Activated CD4-positive, alpha-beta T cell treated with anti-CD3 and anti-CD28 coated beads for 48 hours (primary cell): ENCODE results near the gene CCDC93.

ENCODE experiments used
- DNase-seq: peaks from one replicate; pipeline ENCODE4 v3.0.0-alpha.2; 2020

The CCDC93 gene

DNA sequence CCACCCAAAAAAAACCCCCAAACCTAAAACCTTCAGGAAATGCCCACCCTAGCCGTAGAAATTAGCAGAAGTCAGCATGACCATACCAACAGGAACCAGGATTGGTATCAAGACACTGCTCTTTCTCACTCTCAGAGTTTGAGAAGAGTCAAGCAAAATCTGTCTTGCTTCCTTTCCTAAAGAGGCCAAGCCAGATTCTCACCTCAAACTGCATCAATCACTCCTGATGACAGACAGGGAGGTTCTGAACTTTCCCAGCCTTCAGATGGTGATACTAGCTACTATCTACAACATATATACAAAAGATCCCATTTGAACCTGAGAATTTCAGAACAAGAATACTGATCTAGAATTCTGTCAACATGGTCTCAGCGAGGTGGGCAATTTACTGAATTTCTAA is 29.7 kb downstream of the CCDC93 start:
- no peak for DNase-seq

DNA sequence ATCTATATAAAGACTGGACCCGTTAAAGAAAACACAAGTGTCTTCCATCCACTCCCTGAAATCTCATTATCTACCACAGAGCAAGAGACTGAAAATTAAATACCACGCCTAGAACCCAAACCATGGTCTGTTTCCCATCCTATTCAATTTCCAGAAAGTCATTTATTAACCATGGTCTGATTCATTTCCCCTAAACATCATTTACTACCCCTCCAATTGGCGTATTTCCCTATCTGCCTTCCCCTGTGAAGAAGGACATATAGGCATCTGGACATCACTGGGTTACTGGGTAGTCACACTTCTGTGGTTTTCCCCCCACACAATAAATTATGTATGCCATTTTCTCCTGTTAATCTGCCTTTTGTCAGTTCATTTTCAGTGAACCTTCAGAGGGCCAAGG is 30.8 kb downstream of the CCDC93 start:
- DNase-seq: no peak

DNA sequence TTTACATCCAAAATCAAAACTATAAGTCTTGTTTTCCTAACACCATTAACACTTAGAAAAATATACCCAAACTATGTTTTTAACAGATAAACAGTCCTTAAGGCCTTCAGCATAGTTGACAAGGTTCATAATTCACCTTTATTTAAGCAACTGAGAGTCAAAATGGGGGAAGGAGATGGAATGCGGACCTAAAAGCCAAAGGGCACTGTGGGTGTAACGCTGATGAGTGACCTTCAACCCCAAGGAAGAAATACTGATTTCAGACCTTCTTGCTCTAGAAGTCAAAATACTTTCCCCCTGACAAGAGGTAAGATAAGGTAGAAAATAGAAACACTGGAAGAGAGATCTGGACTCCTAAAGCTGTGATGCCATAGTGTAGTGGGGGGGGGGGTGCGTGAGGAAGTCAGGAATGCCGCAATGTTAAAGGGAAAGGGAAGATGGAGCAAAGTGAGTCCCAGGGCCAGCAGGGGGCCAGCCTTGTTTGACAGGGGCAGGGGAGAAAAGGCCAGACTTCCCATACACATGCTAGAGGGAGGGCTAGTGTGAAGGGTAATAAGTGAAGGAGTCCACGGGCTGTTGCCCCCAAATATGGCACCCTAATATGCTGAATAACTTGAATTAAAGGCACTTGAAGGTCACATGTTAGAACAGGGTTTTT is 31.4 kb downstream of the CCDC93 start:
- DNase-seq: no peak

DNA sequence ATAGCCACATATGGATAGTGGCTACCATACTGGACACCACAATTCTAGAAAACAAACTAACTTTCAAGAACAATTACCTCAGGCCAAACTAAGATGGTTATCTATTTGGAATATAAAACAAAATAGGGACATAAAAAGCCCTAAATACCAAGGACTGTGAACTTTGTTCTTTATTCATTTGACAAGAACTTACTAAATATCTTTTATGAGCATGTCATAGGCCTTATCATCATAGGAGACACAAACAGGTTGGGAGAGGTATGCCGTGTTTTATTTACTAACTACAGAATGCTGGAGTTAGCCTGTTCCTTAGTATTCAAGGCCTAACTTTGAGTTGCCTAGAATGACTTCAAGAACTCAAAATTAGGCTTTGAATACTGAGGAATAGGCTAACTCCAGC is 32.1 kb downstream of the CCDC93 start:
- DNase-seq: no peak

GRCh38 chr2:117980783-117981676 is 32.8 kb downstream of the CCDC93 start:
- DNase-seq: no peak

DNA sequence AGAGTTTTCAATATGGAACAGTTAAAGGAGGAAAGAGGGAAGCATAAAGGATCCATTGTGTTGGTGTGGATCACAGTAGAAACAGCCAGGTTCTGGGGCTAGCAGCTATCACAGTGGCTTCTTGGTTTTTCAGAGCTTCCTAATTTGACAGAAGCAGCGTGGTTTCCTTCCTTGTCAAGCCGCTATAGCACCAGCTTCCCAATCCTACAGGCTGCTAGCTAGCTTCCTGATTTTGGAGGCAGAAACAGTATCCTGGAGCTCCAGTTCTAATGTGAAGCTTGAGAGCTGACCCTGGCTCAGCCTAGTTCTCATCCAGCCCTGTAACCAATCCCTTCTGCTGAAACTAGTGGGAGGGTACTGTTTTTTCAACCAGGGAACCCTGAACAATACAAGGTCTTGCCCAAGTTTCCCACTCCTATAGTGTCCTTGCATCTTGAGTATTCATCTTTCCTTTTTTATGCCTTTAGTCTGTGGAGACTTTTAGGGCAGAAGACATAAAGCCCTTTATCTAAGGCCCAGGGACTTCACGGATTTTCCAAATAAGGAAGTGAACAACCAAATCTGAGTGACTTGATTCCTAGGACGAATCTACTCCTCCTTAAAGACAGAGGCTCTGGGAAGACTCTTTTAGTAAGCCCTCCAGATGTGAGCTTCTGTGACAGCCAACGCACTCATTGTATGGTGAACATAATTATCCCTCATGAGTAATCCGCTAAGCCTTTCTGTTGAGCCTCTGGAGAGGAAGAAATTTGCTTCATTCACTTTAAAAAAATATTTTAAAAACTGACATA is 33.8 kb downstream of the CCDC93 start:
- DNase-seq: no peak

DNA sequence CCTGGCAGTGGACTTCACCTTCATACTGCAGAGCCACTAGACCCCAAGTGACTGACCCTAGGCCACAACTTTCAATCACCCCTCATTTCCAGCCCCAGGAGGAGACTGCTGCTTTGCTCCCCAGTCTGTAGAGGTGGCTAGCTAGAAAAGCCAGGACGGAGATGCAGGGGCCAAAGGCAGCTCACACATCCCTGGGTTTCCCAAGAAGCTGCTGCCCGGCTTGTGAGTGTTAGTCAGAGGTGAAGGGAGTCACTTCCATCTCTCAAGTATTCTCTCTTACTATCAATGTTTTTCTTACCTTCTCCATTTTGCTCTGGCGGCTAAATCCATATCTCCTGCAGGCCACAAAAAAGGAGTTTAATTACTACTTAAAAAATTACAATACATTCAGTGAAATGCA is 36.2 kb downstream of the CCDC93 start:
- DNase-seq: no peak

GRCh38 chr2:117976581-117976980 is 37.3 kb downstream of the CCDC93 start:
- no peak for DNase-seq

DNA sequence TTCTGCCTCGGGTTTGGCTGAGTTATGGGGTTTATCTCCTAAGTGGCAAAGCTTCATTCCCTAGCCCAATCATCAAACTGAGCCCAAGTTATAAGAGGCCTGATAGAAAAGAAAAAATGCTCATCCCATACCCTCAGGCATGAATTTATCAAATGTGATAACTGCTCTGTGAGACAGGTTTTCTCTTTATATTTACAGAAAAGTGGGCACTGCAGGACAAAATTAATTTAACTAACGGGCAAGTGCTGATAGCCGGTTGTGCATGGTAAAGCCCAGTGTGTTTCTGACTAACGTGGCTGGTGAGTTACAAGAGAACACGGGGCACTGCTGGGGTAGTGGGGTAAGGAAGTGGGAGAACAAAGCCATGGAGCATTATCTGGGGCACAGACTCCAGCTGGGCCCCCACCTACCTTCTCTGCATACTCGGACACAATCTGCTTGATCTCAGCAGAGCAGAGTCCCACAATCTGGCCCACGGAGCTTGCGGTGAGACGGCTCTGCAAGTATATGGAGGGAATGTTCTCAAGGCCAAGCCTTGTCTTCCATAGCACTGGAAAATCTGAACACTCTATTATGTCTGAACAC is 40.3 kb downstream of the CCDC93 start:
- DNase-seq: no peak

DNA sequence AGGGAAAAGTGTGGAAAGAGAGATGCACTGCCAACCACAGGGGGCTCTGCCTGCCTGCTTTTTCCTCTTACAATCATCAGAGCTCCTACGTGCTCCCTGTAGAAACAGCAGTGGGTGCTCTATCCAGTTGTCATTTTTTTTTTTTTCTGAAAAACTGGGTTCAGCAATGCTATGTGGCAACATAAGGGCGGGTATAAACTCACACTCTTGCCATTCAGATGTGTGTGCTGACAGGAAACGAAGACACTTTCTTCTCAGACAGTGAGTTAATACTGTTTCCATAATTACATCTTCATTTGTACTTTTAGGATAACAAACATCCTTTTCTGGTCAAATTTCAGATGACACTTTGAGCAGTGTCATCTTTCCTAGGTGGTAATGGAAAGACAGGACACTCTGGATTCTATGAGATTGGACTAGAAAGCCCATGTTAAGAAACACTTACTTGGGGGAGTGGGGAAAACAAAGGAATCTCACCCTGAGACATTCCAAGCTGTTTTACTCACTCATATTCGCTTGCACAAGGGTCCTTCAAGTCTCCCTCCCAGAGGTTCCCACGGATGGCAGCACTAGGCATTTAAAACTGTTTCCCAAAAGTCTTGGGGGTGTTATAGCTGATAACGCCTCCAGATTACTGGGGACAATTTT is 41.3 kb downstream of the CCDC93 start:
- DNase-seq: no peak

DNA sequence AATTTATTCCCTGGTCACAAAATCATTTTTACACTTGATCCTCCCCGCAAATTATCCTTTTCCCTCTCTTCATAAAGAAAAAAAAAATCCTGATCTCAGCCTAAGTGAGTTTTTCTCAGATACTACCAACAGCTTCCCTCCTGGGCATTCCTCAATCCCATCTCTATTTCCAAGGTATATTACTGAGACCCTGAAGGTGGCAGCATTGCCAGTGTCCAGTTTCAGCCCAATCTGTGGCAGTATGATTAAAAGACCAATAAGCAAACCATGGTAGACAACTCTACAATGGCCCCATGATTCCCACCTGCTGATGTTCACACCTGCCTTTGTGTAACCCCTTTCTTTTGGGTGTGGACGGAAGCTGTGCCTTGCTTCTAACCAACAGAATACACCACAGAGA is 45.1 kb downstream of the CCDC93 start:
- no peak for DNase-seq

DNA sequence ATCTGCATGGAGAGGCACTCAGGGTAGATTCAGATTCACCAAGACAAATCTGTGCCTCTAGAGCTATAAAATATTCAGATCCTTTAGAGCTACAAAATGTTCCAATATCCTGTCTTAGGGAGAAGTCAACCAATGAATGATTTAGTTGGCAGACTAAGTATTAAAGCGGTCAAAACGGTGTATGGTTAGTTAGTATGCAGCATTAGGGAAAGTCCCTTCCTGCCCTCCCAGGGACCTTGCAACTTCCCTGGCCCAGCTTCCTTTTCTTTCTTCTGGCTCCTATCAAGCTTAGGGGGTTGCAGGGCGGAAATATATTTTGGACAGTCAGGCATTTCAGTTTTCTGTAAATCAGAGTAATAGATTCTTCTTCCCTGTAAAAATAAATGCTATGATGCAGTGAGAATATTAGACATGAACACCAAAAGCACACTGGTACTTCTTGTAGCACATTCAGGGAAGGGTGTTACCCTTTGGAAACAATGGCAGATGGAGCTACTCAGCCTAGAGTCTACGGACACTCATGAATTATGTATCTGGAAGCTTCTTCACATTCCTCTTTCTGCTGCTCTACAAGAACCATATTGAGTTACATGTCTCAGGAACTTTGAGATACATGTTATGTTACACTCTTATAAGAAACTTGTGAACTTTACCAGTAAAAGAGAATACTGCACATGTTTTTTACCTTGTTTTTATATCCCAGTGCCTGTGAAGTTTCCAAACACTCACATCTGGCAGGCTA is 45.7 kb downstream of the CCDC93 start:
- DNase-seq: no peak

DNA sequence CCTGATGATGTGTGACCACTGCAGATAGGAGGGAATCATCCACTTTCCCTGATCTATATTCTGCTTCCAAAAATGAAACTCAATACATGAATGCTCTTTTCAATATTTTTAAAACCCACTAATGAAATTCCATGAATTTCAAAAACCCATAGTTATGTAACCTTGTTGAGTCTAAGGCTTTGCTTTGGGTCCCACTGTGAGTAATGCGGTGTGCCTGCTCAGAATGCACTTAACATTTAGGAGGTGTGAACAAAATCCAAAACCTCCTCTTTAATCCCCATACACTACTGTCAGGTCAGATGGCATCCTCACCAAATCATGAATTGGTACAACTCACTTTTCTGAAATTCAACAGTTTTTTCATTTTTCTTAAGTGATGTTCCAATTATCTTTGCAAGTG is 50.4 kb downstream of the CCDC93 start:
- no peak for DNase-seq

GRCh38 chr2:117961201-117961600 is 52.7 kb downstream of the CCDC93 start:
- no peak for DNase-seq

DNA sequence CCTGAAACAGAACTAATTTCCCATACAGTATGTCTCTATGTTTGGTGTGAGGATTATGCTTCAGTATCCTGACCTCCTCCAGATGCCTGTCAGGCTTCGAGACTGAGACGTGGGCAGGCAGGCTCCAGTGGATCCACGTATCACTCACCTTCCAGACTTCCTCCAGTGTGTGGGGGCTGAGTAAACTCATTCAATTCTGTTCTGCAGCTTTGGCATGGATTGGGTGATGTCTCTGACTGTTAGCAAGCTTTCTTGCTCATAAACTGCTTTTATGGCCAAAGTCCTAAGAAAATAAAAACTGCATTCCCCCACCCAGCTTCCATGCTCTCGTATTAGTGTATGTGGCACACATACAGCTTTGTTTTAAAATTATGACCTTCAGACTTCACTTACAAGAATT is 53.6 kb downstream of the CCDC93 start:
- no peak for DNase-seq

- DNase-seq: no peak
Measured at GRCh38 chr2:117958186-117958585, 55.7 kb downstream of the CCDC93 start.

DNA sequence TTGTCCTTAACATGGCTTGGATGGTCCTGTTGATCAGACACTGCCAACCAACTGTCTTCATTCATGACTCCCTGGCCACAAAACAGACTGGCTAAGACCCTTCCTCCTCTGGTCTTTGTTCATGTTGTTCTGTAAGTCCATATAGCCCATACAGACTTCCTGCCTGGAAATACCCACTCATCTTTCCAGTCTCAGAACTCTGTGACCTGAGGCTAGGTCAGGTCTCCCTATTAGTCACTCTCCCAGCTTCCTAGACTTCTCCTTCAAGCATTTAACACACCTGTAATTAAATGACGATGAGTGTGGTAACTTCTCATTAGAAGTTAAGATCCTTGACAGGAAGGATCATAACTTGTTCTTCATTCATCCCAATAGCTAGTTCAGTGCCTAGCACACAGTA is 56.3 kb downstream of the CCDC93 start:
- DNase-seq: no peak

- no peak for DNase-seq
Measured at GRCh38 chr2:117956036-117956796, 57.7 kb downstream of the CCDC93 start.

- no peak for DNase-seq
Measured at GRCh38 chr2:117953231-117953630, 60.6 kb downstream of the CCDC93 start.

GRCh38 chr2:117952701-117953100 is 61.2 kb downstream of the CCDC93 start:
- no peak for DNase-seq

DNA sequence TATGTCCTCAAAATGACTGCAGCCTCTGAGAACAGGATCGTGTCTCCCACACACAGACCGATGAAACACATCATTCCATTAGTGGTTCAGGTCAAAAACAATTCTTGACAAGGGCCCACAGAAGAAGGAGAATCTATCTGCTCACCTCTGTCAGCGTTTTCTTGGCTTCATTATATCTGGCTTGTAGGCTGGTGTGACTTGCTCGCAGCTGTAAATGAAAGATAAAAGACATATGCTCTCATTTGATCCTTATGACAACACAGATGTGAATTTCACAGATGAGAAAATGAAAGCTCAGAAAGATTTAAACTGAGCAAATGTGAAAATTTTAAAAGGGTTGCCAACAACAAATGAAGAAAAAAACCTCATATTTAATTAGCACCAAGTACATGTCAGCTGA is 61.6 kb downstream of the CCDC93 start:
- no peak for DNase-seq
